ENCODE results near the gene CLRN1.

Gene CLRN1

DNA sequence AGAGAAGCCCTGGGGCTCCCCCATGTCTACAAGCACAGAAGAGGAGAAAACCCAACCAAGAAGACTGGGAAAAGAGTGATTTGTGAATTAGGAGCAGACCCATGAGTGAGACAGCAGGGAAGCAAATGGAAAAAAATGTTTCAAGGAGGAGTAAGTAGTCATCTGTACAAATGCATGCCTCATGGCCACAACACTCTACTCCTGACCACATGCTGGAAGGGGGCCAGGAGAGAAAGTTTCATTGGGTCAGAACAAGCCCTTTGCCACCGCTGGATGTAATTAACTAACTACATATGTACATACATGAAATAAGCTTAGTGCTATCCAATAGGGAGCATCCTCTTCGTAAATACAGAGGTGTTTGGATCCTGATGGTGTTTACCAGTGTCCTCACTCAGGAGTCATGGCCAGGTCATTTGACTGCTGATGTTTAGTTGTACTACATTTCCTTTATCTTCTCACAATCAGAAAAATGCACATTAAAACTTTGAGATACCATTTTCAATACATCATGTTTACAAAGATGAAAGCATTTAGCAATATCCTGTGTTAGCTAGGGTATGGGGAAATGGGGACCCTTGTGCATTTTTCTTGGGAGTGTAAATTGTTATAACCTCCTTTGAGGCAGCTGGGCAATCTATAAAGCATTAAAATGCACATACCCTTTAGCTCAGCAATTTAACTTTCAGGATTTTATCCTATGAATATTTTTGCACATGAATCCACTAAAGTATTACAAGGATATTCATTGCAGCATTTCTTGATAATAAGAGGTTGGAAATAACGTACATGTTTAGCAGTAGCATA, 27.1 kb downstream of the CLRN1 start:
- no peak for DNase-seq (ENCODE audit: low read depth)
- H3K4me3 ChIP-seq (ENCODE audit: low read depth, low read length), result no peak overlapping the region
- TF ChIP-seq, protein P1, sequence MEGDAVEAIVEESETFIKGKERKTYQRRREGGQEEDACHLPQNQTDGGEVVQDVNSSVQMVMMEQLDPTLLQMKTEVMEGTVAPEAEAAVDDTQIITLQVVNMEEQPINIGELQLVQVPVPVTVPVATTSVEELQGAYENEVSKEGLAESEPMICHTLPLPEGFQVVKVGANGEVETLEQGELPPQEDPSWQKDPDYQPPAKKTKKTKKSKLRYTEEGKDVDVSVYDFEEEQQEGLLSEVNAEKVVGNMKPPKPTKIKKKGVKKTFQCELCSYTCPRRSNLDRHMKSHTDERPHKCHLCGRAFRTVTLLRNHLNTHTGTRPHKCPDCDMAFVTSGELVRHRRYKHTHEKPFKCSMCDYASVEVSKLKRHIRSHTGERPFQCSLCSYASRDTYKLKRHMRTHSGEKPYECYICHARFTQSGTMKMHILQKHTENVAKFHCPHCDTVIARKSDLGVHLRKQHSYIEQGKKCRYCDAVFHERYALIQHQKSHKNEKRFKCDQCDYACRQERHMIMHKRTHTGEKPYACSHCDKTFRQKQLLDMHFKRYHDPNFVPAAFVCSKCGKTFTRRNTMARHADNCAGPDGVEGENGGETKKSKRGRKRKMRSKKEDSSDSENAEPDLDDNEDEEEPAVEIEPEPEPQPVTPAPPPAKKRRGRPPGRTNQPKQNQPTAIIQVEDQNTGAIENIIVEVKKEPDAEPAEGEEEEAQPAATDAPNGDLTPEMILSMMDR (IDR thresholded peaks at IDR 0.05; ENCODE audit: insufficient read depth, low read depth, low read length, missing control alignments), result no peak

DNA sequence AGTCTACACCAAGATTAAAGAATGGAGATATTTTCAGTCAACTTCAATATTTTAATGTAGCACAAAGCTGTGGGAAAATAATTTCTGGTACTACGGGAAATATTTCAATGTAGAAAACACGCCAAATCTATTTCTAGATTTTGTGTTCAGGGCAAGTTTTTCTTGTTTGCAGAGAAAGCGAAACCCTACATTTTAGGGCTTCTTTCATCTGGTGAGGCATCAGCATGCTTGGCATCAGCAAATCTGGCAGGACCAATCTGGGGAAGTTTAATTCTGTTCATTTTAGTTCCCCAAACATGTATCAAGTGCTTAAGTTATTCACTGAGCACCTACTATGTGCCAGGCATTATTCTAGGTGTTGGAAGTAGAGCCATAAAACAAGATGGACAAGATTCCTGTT, 30.3 kb downstream of the CLRN1 start:
- no peak overlapping the region for H3K4me3 ChIP-seq (ENCODE audit: low read depth, low read length)
- TF ChIP-seq, protein P1 (IDR thresholded peaks at IDR 0.05; ENCODE audit: insufficient read depth, low read depth, low read length, missing control alignments), result no peak
- DNase-seq (ENCODE audit: low read depth), result no peak

DNA sequence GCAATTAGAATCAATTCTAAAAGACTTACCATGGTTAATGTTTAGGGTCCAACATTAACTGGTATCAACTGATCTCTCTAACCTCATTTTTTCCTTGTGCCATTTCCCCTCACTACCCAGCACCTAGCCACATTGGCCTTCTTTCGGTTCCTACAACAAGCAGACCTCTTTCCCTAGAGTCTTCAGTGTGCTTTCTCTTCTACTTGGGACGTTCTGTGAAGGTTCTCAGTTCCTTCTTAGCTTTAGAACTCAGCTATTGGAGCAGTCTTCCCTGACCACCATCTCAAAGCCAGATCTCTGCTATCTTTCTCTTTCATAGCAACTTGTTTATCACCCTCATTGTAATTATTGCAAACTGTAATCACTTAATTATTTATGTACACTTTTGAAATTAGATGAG, 35.8 kb downstream of the CLRN1 start:
- H3K4me3 ChIP-seq (ENCODE audit: low read depth, low read length), result no peak overlapping the region
- DNase-seq (ENCODE audit: low read depth), result peak; percentile 61
- TF ChIP-seq, protein P1 (IDR thresholded peaks at IDR 0.05; ENCODE audit: insufficient read depth, low read depth, low read length, missing control alignments), result no peak

DNA sequence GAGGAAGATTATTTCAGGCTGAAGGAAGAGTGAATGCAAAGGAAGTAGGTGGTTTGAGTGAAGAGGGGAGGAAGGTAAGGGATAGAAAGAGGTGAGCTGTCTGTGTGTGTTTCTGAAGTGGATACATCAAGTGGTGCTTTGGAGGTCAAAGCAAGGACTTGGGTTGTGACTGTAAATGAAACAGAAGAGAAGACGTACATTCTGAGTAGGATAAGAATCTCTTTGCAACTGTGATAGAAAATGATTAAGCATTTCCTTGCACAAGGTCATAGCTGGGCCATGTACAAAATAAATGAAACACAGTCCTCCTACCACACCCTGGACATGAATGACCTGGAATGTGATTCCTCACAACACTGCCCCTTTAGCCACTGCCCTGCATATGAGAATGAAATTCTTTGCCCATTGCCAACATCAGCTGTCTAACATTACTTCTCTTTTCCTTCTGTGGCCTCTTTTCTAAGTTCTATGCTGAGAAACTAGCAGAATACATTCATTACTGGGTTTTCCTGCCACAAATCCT, 39.0 kb downstream of the CLRN1 start:
- no peak overlapping the region for H3K4me3 ChIP-seq (ENCODE audit: low read depth, low read length)
- TF ChIP-seq, protein P1 (IDR thresholded peaks at IDR 0.05; ENCODE audit: insufficient read depth, low read depth, low read length, missing control alignments), result no peak
- no peak for DNase-seq (ENCODE audit: low read depth)

DNA sequence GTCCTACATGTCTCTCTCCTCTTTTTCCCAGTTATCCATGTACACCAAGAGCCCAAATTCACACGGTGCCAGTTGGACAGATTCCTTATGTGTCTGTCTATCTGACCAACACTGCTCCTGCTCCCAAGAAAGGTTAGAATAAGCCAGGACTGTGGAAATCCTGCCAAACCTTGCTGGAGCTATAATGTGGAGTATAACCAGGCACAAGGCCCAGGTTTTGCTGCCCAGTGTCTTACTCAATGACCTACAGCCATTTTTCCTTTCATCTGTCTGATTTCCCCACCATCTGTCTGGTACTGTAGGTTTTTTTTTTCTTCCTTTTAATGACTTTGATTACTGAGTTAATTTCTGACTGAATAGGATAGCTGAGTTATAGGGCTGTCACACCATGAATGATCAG, 40.8 kb downstream of the CLRN1 start:
- TF ChIP-seq, protein P1 (IDR thresholded peaks at IDR 0.05; ENCODE audit: insufficient read depth, low read depth, low read length, missing control alignments), result no peak
- no peak overlapping the region for H3K4me3 ChIP-seq (ENCODE audit: low read depth, low read length)
- no peak for DNase-seq (ENCODE audit: low read depth)

DNA sequence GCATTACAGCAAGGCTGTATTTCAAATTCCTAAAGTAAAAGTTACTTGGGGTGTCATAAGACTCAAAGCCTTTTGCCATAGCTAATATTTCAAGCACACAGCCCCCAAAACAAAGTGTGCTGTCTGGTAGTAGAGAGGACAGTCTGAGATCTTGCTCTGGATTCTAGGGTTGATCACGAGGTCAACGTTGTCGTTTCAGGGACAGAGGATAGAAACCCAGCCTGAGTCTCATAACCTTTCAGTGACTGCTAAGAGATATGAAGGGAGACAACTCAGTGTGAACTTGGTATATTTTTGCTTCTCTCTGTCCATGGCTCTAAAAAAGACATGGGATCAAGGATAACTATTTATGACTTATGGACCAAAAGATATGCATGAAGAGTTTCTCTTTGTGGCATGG, 41.7 kb downstream of the CLRN1 start:
- DNase-seq (ENCODE audit: low read depth), result no peak
- H3K4me3 ChIP-seq (ENCODE audit: low read depth, low read length), result no peak overlapping the region
- TF ChIP-seq, protein P1 (IDR thresholded peaks at IDR 0.05; ENCODE audit: insufficient read depth, low read depth, low read length, missing control alignments), result no peak
